ENCODE measurements around the gene LRIG2.

LRIG2 gene

GRCh38 chr1:113166473-113166872 is 93.5 kb downstream of the LRIG2 start:
- DNase-seq (ENCODE audit: low read depth in 2 of 2): no peak

- DNase-seq (ENCODE audit: low read depth in 2 of 2): no peak
Observed at GRCh38 chr1:113168946-113169345, 95.9 kb downstream of the LRIG2 start.

DNA sequence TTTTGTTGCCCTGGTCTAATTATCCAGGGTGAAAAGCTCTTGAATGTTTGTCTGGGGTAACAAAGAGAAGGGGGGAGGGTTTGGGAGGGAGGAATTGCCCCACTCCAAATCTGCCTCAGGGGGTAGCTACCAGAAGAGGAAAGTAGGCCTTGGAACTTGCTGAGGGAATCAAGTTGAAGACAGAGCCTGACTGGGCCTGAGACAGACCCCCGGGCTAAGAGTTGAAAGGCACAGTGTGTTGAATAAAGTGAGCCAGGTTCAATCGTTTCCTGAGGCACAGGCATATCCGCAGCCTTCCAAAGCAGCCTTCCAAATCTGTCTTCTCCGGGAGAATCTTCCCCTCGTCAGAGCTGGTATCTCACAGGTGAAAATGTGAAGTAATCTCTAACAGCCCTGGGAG is 96.6 kb downstream of the LRIG2 start:
- DNase-seq (ENCODE audit: low read depth in 2 of 2): no peak

GRCh38 chr1:113170519-113170918 is 97.5 kb downstream of the LRIG2 start:
- DNase-seq (ENCODE audit: low read depth in 2 of 2): no peak

- DNase-seq (ENCODE audit: low read depth in 2 of 2): no peak
Observed at GRCh38 chr1:113178106-113178505, 105.1 kb downstream of the LRIG2 start.

- DNase-seq (ENCODE audit: low read depth in 2 of 2): no peak
Observed at GRCh38 chr1:113178522-113178921, 105.5 kb downstream of the LRIG2 start.
